Ishikawa (cell line): ENCODE measurements around the gene ASMTL.

Source experiments
- CREB1 ChIP-seq: IDR thresholded peaks from 2 replicates; pipeline ENCODE4 v1.6.1; 2012; ENCODE audit warnings: low read depth
- EGR1 ChIP-seq: IDR thresholded peaks from 2 replicates; pipeline ENCODE4 v1.6.1; 2012
- EP300 ChIP-seq: IDR thresholded peaks from 2 replicates; pipeline ENCODE4 v1.6.1; 2012; ENCODE audit warnings: borderline replicate concordance
- FOXM1 ChIP-seq: IDR thresholded peaks from 2 replicates; pipeline ENCODE4 v1.6.1; 2012; ENCODE audit warnings: low read depth, borderline replicate concordance
- MAX ChIP-seq: IDR thresholded peaks from 2 replicates; pipeline ENCODE4 v1.6.1; 2012
- NFIC ChIP-seq: IDR thresholded peaks from 2 replicates; pipeline ENCODE4 v1.6.1; 2012
- RAD21 ChIP-seq: IDR thresholded peaks from 2 replicates; pipeline ENCODE4 v1.6.1; 2012; ENCODE audit warnings: low read depth
- REST ChIP-seq: IDR thresholded peaks from 2 replicates; pipeline ENCODE4 v1.6.1; 2012; ENCODE audit warnings: low read depth, mild to moderate bottlenecking
- TAF1 ChIP-seq: IDR thresholded peaks from 2 replicates; pipeline ENCODE4 v1.6.1; 2012; ENCODE audit warnings: low read depth, mild to moderate bottlenecking
- TCF12 ChIP-seq: IDR thresholded peaks from 2 replicates; pipeline ENCODE4 v1.6.1; 2012; ENCODE audit warnings: low read depth
- TEAD4 ChIP-seq: IDR thresholded peaks from 2 replicates; pipeline ENCODE4 v1.6.1; 2012
- USF1 ChIP-seq: IDR thresholded peaks from 2 replicates; pipeline ENCODE4 v1.6.1; 2012
- YY1 ChIP-seq: IDR thresholded peaks from 2 replicates; pipeline ENCODE4 v1.6.1; 2012; ENCODE audit warnings: low read depth
- ZBTB7A ChIP-seq: IDR thresholded peaks from 2 replicates; pipeline ENCODE4 v1.6.1; 2012; ENCODE audit warnings: low read depth

The ASMTL gene

GRCh38 chrX:1433646-1434357 is 18.9 kb downstream of the ASMTL start:
- TF ChIP-seq RAD21 = no peak
- no peak for TF ChIP-seq EGR1
- no peak for TF ChIP-seq MAX
- TF ChIP-seq YY1 = no peak
- TF ChIP-seq ZBTB7A = no peak
- no peak for TF ChIP-seq USF1
- TF ChIP-seq REST = no peak

GRCh38 chrX:1430451-1430850 is 22.3 kb downstream of the ASMTL start:
- TF ChIP-seq EP300 (no peak), REST (no peak), TAF1 (no peak), ZBTB7A (no peak), TEAD4 (no peak), TCF12 (no peak), YY1 (no peak)

- TF ChIP-seq TAF1 = no peak
- no peak for TF ChIP-seq ZBTB7A
- TF ChIP-seq TCF12 = no peak
- no peak for TF ChIP-seq YY1
- no peak for TF ChIP-seq CREB1
- TF ChIP-seq RAD21 = no peak
- no peak for TF ChIP-seq EP300
- no peak for TF ChIP-seq FOXM1
- TF ChIP-seq EGR1 = no peak
- no peak for TF ChIP-seq NFIC
- no peak for TF ChIP-seq REST
Observed at GRCh38 chrX:1427756-1428155, 25.0 kb downstream of the ASMTL start.

- TF ChIP-seq TAF1 (no peak), CREB1 (no peak), FOXM1 (no peak), MAX (no peak), REST (no peak)
Observed at GRCh38 chrX:1425381-1425780, 27.3 kb downstream of the ASMTL start.
